ENCODE results near the gene TNS1. TPM values are rescaled to one million over a fixed set of nuclear protein-coding genes. Genes with fewer than 3 reads are reported as not detected.

TNS1 gene
- polyA plus RNA-seq, 3 donors: 0.26 to 1.6 (median 1.5) TPM

GRCh38 chr2:217990389-217990788, 12.4 kb downstream of the TNS1 start:
- H3K36me3 Mint-ChIP-seq: peaks cover 2 to 5% of the 10 kb centered on the region in 2 donors
- no peak overlapping the region for H2AFZ ChIP-seq (ENCODE audit: insufficient read depth, low read depth, low read length, poor library complexity, severe bottlenecking)
- H3K4me1 Mint-ChIP-seq: peaks cover 6% of the 10 kb centered on the region
- H3K9me3 Mint-ChIP-seq: no peaks in the 10 kb centered on the region
- TF ChIP-seq, protein P1, sequence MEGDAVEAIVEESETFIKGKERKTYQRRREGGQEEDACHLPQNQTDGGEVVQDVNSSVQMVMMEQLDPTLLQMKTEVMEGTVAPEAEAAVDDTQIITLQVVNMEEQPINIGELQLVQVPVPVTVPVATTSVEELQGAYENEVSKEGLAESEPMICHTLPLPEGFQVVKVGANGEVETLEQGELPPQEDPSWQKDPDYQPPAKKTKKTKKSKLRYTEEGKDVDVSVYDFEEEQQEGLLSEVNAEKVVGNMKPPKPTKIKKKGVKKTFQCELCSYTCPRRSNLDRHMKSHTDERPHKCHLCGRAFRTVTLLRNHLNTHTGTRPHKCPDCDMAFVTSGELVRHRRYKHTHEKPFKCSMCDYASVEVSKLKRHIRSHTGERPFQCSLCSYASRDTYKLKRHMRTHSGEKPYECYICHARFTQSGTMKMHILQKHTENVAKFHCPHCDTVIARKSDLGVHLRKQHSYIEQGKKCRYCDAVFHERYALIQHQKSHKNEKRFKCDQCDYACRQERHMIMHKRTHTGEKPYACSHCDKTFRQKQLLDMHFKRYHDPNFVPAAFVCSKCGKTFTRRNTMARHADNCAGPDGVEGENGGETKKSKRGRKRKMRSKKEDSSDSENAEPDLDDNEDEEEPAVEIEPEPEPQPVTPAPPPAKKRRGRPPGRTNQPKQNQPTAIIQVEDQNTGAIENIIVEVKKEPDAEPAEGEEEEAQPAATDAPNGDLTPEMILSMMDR (IDR thresholded peaks at IDR 0.05): no peak
- H3K4me3 Mint-ChIP-seq: no peak overlapping the region
- no peak overlapping the region for H3K27ac ChIP-seq (ENCODE audit: low read depth in 1 of 2, low read length in 2 of 2)
- no peaks in the 10 kb centered on the region for H3K9me3 ChIP-seq (replicated peaks in 1 of 2; ENCODE audit: control insufficient read depth in 1 of 2, insufficient read depth in 1 of 2, low read length in 2 of 2)
- no peak overlapping the region for H3K4me3 ChIP-seq (replicated peaks in 1 of 3; ENCODE audit: low read depth in 2 of 3, low read length in 3 of 3)
- H3K9ac ChIP-seq (ENCODE audit: insufficient read depth, low read length, poor library complexity, severe bottlenecking): no peak overlapping the region
- H3K27ac Mint-ChIP-seq: no peak overlapping the region
- no peak overlapping the region for H3K4me2 ChIP-seq (replicated peaks; ENCODE audit: extremely low read depth, low read length, poor library complexity, severe bottlenecking)
- H3K36me3 ChIP-seq (replicated peaks in 1 of 2; ENCODE audit: control insufficient read depth in 1 of 2, insufficient read depth in 2 of 2, low read length in 2 of 2): no peaks in the 10 kb centered on the region
- H3K27me3 Mint-ChIP-seq (ENCODE audit: low read depth in 3 of 3): peaks cover 0 to under 1% (median 0%) of the 10 kb centered on the region in 3 donors
- no peaks in the 10 kb centered on the region for H4K20me1 ChIP-seq (ENCODE audit: insufficient read depth, low read length)
- no peaks in the 10 kb centered on the region for H3K79me2 ChIP-seq (ENCODE audit: insufficient read depth, low read length)
- intact Hi-C loops (cut with micrococcal nuclease): no loop called here
- H3K27me3 ChIP-seq (ENCODE audit: control insufficient read depth in 2 of 2, insufficient read depth in 2 of 2, low read length in 2 of 2): no peaks in the 10 kb centered on the region
- 93% methylated on average over 3 of the region's 3 CpGs for WGBS (ENCODE audit: insufficient coverage)
- DNase-seq: no peak
- peaks cover 6 to 9% of the 10 kb centered on the region in 2 donors for H3K4me1 ChIP-seq (ENCODE audit: control insufficient read depth in 1 of 2, insufficient read depth in 2 of 2, low read length in 2 of 2)

DNA sequence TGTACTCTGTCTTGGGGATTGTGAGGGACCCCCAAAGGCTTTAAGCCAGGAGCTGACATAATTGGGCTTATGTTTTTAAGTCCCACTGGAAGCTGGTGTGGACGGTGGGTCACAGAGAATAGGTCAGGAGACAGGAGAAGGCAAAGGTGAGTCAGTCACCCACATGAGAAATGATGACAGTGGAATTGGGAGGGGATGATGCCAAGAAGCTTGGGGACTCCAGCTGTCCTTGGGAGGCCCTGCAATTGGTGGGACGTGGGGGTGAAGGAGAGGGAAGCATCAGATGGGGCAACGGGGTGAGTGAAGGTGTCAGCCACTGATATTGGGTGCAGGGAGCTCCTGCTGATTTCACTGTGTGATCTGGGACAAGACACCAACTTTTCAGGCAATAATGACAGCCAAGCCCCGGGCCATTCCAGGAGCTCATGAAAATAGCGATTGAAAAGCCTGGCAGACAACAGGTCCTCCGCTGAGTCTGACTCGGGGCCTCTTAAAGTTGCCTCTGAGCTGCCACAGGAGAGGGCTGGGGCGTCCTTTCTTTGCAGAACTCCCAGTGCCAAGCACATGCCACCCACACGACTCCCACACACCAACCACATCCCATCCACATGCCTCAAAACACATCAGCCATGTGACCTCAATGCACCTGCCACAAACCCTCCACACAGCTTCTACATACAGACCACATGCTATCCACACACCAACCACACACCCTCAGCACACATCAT, 13.4 kb downstream of the TNS1 start:
- TF ChIP-seq, protein P1 (IDR thresholded peaks at IDR 0.05): no peak
- H3K9me3 ChIP-seq (replicated peaks in 1 of 2; ENCODE audit: control insufficient read depth in 1 of 2, insufficient read depth in 1 of 2, low read length in 2 of 2): no peaks in the 10 kb centered on the region
- H3K36me3 Mint-ChIP-seq: peaks cover 0 to 2% of the 10 kb centered on the region in 2 donors
- no peaks in the 10 kb centered on the region for H4K20me1 ChIP-seq (ENCODE audit: insufficient read depth, low read length)
- H3K27ac Mint-ChIP-seq: no peak overlapping the region
- H3K4me1 Mint-ChIP-seq: peaks cover 6% of the 10 kb centered on the region
- no peak overlapping the region for H3K4me2 ChIP-seq (replicated peaks; ENCODE audit: extremely low read depth, low read length, poor library complexity, severe bottlenecking)
- no peaks in the 10 kb centered on the region for H3K9me3 Mint-ChIP-seq
- H3K36me3 ChIP-seq (replicated peaks in 1 of 2; ENCODE audit: control insufficient read depth in 1 of 2, insufficient read depth in 2 of 2, low read length in 2 of 2): no peaks in the 10 kb centered on the region
- H3K79me2 ChIP-seq (ENCODE audit: insufficient read depth, low read length): no peaks in the 10 kb centered on the region
- no peak overlapping the region for H3K4me3 Mint-ChIP-seq
- H2AFZ ChIP-seq (ENCODE audit: insufficient read depth, low read depth, low read length, poor library complexity, severe bottlenecking): no peak overlapping the region
- intact Hi-C loops (cut with micrococcal nuclease): loop anchor here (2.0 to 10.0 kb wide), 3 partner anchors 95 to 205 kb away; no protein-coding TSS in a partner anchor
- WGBS (ENCODE audit: insufficient coverage): 86% methylated on average over 7 of the region's 9 CpGs
- H3K27me3 ChIP-seq (ENCODE audit: control insufficient read depth in 2 of 2, insufficient read depth in 2 of 2, low read length in 2 of 2): no peaks in the 10 kb centered on the region
- peaks cover 0 to 2% (median 0%) of the 10 kb centered on the region in 3 donors for H3K27me3 Mint-ChIP-seq (ENCODE audit: low read depth in 3 of 3)
- no peak overlapping the region for H3K4me3 ChIP-seq (replicated peaks in 1 of 3; ENCODE audit: low read depth in 2 of 3, low read length in 3 of 3)
- no peak for DNase-seq
- peaks cover 6 to 9% of the 10 kb centered on the region in 2 donors for H3K4me1 ChIP-seq (ENCODE audit: control insufficient read depth in 1 of 2, insufficient read depth in 2 of 2, low read length in 2 of 2)
- no peak overlapping the region for H3K27ac ChIP-seq (ENCODE audit: low read depth in 1 of 2, low read length in 2 of 2)
- no peak overlapping the region for H3K9ac ChIP-seq (ENCODE audit: insufficient read depth, low read length, poor library complexity, severe bottlenecking)

All from CD14-positive monocyte (primary cell).